C4-2B (cell line): ENCODE data around the gene NSFL1C.

Experiments used
- H3K27ac ChIP-seq: fragments of 450-650 bp; 2 replicates; pipeline ENCODE4 v1.5.1; 2017
- ZFX ChIP-seq: fragments of 450-650 bp; IDR thresholded peaks from 2 replicates; pipeline ENCODE4 v1.6.1; 2017
- TF ChIP-seq, protein P1 (sequence below): fragments of 450-650 bp; conservative IDR thresholded peaks from 2 replicates; pipeline ENCODE4 v1.5.1; 2017; ENCODE audit warnings: mild to moderate bottlenecking

Gene NSFL1C

DNA sequence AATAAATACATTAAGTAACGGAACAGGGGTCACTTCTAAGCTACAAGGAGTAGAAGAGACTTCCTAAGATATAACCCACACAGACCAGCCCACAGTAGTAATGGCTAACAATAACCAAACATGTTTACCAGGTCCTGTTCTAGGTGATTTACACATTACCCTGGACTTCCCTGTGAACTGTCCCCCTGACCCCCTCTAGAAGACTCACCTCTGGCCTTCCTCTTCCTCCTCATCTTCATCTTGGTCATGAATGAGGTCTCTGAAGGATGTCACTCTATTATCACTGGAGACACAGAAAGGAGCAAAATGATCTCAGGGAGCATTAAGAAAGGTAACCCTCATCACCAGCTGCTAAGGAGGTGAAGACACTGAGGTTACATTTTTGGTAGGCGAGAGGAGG, 8.7 kb downstream of the NSFL1C start:
- TF ChIP-seq, protein P1, sequence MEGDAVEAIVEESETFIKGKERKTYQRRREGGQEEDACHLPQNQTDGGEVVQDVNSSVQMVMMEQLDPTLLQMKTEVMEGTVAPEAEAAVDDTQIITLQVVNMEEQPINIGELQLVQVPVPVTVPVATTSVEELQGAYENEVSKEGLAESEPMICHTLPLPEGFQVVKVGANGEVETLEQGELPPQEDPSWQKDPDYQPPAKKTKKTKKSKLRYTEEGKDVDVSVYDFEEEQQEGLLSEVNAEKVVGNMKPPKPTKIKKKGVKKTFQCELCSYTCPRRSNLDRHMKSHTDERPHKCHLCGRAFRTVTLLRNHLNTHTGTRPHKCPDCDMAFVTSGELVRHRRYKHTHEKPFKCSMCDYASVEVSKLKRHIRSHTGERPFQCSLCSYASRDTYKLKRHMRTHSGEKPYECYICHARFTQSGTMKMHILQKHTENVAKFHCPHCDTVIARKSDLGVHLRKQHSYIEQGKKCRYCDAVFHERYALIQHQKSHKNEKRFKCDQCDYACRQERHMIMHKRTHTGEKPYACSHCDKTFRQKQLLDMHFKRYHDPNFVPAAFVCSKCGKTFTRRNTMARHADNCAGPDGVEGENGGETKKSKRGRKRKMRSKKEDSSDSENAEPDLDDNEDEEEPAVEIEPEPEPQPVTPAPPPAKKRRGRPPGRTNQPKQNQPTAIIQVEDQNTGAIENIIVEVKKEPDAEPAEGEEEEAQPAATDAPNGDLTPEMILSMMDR, result no peak
- no peak for TF ChIP-seq ZFX
- no peak overlapping the region for H3K27ac ChIP-seq

DNA sequence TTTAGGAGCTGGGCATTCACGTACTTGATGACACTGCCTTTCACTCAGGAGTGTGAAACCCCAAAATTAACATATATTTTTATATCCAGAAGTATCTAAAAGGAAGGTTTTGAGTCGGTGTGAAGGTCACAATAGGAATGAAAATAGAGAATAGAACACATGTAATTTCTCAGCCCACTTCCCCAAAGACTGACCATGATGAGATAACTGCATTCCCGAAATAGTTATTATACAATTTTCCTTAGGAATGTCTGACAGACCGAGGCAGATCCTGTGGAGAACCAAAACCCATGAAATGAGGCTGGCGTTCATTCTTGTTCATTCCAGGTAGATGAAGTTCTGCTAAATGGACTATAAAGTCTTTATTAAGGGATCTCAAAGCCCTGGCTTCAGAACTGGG, 10.3 kb downstream of the NSFL1C start:
- TF ChIP-seq, protein P1, result no peak
- TF ChIP-seq ZFX, result no peak

DNA sequence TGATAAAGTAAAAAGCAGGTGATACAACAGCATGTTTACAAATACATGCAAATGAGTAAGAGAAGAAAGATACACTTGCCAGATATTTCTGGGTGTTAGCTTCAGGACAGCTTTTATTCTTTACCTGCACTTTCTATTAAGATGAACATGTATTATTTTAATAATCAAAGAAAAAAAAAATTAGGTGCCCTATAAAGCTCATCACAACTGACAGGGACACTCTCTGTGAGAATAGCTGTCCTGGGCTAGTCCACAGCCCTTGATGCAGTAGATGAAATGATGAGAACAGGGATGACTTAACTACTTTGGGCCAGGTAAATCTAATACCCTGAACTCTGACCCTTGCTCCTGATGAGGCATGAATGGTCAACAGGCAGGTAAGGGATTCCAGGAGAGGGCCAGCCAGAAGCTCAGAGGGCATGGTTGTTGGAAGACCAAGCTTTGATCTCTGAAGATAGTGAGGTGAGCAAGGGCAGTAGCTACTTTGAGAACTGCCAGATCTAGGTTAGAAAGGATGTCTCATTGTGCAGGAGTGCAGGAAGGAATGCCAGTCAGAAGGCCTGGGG, 15.6 kb downstream of the NSFL1C start:
- no peak overlapping the region for H3K27ac ChIP-seq
- TF ChIP-seq, protein P1, result no peak
- TF ChIP-seq ZFX, result no peak

More for the DNA sequence above, 10.3 kb downstream of the NSFL1C start:
- H3K27ac ChIP-seq, result no peak overlapping the region

DNA sequence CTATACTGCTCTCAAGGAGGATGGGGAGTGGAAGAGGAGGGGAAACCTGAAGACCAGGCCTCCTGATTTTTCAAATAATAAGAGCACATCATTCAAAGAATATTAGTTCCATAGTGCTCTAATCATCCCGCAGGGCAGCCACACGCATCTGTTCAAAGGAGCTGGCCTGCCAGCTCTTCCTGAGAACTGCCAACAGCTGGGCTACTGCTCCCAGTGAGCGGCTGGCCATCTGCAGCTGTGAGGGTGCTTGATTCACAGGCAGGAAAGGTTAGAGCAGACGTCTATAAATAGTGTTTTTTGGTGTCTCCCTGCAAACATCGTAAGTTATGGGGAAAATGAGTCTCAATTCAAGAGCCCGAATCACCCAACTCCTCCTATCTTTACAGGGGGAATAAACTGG, 17.3 kb downstream of the NSFL1C start:
- TF ChIP-seq, protein P1, result no peak
- no peak for TF ChIP-seq ZFX
- H3K27ac ChIP-seq, result no peak overlapping the region

DNA sequence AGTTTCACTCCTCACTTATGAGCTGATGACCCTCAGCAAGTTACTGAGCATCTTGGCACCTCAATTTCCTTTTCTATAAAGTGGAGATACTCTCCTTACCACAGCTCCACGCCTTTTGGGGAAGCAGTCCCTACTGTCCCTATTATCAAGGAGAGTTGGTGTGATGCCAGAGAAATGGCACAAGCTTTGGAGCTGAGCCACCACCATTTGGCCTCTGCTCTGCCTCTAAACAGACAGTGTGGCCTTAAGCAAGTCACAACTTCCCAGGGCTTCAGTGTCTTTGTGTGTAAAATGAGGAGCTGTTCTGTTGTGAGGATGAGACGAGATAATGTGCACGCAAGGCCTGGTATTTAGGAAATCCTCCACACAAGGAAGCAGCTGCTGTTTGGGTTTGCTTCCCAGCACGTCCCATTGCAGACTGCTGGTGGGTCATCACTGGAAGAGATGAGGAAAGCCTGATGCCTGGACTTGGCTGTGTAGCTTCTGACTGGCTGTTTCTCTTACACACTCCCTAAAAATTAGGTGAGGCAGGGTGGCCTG, 18.5 kb downstream of the NSFL1C start:
- no peak for TF ChIP-seq ZFX
- H3K27ac ChIP-seq, result no peak overlapping the region

DNA sequence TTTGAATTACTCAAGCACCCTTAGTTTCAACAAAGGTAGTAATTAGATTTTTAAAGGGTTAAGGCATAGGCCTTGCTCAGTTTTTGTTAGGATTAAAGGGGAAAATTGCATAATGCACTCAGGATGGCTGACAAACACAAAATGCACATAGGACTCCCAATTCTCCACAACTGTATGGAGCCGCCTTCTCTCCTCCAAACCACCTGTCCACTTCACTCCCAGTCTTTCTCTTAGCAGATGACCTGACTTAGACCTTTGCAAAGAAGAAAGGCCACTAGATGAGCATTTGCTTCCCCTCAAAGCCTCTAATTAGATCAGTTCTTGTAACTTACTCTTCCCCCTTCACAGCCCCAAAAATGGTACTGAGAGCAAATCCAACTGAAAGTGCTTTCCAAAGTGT, 20.1 kb downstream of the NSFL1C start:
- H3K27ac ChIP-seq, result no peak overlapping the region
- TF ChIP-seq ZFX, result no peak
- TF ChIP-seq, protein P1, result no peak

DNA sequence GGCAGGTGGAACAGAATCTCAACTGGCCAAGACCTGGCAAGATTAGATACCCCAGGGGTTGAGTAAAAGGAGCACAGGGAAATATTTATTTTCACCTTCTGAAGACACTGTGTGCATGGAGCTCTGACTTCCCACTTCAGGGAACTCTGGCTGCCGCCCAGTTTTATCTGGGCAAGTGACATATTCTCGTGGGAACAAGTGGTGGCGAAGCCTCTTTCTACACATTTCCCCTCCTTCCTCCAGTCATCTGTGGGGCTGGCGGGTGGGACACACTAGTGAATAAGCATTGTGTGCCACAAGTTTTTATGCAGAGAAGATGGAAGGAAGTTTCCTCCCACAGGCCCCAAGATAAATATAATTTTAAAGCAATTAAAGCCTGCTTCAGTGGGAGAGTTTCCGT, 23.6 kb downstream of the NSFL1C start:
- H3K27ac ChIP-seq, result no peak overlapping the region
- no peak for TF ChIP-seq ZFX
- TF ChIP-seq, protein P1, result no peak

DNA sequence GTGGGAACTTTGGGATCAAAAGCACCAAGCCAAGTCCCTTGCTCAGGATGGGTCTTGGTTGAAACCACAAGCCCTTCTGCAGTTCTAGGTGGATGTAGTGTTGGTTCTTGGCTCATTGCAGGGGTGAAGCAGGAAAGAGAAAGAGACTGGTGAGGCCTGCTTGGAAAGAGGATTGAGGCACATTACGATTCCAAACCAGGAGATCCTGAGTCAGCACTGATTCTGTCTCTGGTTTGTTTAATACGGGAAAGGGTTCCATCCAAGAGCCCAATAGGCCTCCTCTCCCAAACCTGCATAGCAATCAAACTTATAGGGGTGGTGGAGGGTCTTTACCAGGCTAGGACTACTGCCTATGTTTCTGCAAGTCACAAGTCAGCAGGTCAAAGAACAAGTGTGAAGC, 24.3 kb downstream of the NSFL1C start:
- no peak for TF ChIP-seq ZFX
- TF ChIP-seq, protein P1, result no peak

More for the DNA sequence above, 24.3 kb downstream of the NSFL1C start:
- H3K27ac ChIP-seq, result no peak overlapping the region
